Smooth muscle cell of the brain vasculature (primary cell): ENCODE results near the gene CLDN16.

Experiments used
- DNase-seq: peaks from one replicate; pipeline ENCODE4 v3.0.0-alpha.2; 2012; ENCODE audit warnings: low read depth, low spot score

Gene CLDN16

DNA sequence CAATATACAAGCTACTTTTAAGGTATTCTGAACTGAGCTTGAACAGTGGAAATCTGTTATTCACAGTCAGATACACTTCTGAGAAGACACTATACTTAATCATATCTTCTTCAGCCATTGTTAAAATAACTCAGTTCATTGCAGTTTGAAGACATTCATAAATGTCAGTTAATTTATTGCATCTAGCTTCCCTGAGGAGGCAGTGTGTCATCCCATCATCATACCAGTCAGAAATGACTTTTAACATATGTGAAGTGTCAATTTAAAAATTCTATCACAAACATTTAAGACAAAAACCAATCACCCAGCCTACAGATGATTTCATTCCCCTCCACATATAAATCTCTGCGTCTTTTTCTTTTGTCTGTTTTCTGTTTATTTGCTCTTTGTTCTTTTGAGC is 54.3 kb downstream of the CLDN16 start:
- DNase-seq = no peak

- no peak for DNase-seq
Observed at GRCh38 chr3:190443257-190443656, 55.3 kb downstream of the CLDN16 start.

DNA sequence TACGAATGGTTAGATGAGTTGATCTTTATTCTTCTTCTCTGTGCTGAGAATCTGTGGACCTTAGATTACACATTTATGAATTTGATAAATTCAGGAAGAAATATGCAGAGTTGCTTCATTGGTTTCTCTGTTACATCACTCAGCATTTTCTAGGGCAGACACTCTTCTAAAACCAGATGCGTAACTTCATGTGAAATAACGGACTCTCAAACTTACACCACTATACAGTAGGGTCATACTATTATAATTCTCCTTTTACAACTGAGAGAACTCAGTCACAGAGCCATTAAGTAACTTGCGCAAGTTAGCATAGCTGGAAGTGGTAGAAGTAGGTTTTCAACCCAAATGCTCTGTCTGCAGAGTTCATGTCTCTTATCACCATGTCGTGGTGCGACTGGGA is 56.0 kb downstream of the CLDN16 start:
- no peak for DNase-seq

- DNase-seq = no peak
Observed at GRCh38 chr3:190444576-190445145, 56.7 kb downstream of the CLDN16 start.

- DNase-seq = no peak
Observed at GRCh38 chr3:190446573-190447279, 58.8 kb downstream of the CLDN16 start.

DNA sequence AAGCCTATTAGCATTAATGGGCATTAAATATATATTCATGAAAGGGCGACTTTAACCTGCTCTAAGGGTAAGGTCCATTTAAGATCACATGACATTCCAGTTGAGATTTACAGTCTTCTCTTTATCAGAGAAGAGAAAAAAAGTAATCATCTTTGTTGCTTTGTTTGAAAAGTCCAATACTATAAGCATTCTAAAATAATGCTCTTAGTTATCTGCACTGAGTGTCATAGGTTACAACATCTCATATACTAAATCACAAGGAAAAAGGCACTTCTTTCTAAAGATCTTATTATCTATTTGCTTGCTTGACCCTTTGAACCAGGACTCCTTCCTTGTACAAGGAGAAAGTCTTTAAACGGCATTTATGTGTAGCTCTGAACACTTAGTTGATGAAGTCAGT is 60.3 kb downstream of the CLDN16 start:
- DNase-seq = no peak

- DNase-seq = no peak
Observed at GRCh38 chr3:190449801-190450200, 61.8 kb downstream of the CLDN16 start, which contains the start of gene TMEM207. TMEM207 (minus strand) TSS chr3:190449901; CDS start chr3:190449809, 92 bp downstream.

DNA sequence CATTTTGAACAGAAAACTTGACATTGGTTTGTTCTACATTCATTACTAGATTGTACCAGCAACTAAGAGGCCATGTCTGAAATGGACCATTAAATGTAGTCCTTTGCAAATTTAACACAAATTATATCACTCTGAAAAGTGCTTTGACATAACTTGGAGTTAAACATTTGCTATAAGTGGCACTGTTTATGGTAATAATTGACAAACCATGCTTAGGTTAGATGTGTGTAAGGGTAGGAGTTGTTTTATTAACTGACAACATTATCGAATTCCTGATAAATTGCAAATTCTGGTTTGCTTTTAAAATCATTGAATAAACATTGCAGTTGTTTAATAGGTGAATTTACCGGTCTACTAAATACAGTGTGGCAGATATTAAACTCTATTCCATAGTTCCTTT is 67.9 kb downstream of the CLDN16 start:
- DNase-seq = no peak

DNA sequence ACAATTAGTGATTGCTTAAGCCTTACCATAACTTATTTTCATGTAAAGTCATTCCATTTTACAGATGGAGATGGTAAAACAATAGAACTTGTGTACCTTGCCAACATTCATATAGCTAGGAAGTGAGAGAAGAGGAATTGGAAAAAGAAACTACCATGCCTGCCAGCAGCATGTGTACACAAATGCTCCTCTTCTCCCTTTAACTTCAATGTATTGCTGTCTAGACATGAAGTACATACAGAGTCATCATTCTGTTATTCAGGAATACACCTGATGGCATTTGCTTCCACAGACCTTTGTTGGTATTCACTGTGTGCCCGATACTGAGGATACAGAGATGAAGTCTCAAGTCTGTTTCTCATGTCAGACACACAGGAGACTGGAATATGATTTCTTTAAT is 68.8 kb downstream of the CLDN16 start:
- no peak for DNase-seq

DNA sequence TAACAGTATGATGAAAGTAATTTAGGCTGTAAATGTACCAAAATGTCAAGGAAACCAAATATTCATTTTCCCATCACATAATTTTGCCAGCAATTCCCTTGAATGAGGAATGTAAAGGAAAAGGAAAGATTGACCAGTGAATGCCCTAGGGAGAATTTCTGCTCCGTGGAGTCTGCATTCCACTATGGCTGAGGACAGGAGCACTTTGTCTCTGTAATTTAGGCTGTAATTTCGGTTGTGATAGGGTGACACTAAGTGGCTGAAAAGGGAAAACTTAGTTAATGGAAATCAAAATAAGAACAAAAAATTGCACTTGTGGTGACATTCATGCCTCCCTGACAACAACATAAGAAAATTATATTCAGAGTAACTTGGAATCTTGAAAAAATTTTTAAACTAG is 70.1 kb downstream of the CLDN16 start:
- no peak for DNase-seq
